ENCODE data around the gene CREG2. TPM values are rescaled to one million over a fixed set of nuclear protein-coding genes. Genes with fewer than 3 reads are reported as not detected.

The CREG2 gene
- total RNA-seq, 4 donors from 2014 or later: 0.28 TPM; not detected in 3

DNA sequence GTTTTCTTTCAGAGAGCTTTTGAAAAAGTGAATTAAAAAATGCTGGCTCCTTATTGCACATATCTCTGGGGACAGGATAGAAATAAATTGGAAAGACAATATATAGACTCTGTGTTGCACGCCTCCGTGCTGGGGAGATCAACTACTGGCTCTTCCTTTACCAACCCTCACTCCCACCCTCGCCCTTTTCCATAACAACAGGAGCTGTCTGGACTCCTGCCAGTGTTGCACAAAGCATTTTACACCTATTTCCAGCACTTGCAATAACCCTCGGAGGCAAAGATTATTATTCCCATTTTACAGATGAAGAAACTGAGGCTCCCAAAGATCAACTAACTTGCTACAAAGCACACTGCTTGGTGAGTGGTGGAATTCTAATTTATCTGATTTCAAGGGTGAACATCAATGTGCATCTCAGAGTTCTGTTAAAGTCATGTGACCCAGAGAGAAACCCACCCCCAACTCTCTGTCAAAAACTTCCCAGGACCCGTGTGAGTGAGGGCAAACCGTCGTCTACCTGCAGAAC is 4.2 kb downstream of the CREG2 start:
- intact Hi-C loops (cut with DNase I; ENCODE audit: low total_unique reads): no loop called here
- Histone ChIP-seq H3K4me3 (no peak overlapping the region), H3K9me3 (no peaks in the 10 kb centered on the region), H3K4me1 (peaks cover 0 to 12% of the 10 kb centered on the region in 2 donors), H3K27me3 (no peaks in the 10 kb centered on the region), H3K36me3 (no peaks in the 10 kb centered on the region), H3K27ac (no peak overlapping the region)
- DNase-seq: no peak
- TF ChIP-seq, protein P1, sequence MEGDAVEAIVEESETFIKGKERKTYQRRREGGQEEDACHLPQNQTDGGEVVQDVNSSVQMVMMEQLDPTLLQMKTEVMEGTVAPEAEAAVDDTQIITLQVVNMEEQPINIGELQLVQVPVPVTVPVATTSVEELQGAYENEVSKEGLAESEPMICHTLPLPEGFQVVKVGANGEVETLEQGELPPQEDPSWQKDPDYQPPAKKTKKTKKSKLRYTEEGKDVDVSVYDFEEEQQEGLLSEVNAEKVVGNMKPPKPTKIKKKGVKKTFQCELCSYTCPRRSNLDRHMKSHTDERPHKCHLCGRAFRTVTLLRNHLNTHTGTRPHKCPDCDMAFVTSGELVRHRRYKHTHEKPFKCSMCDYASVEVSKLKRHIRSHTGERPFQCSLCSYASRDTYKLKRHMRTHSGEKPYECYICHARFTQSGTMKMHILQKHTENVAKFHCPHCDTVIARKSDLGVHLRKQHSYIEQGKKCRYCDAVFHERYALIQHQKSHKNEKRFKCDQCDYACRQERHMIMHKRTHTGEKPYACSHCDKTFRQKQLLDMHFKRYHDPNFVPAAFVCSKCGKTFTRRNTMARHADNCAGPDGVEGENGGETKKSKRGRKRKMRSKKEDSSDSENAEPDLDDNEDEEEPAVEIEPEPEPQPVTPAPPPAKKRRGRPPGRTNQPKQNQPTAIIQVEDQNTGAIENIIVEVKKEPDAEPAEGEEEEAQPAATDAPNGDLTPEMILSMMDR (IDR thresholded peaks at IDR 0.05): no peak
- no peak for TF ChIP-seq POLR2A (IDR thresholded peaks at IDR 0.05)

DNA sequence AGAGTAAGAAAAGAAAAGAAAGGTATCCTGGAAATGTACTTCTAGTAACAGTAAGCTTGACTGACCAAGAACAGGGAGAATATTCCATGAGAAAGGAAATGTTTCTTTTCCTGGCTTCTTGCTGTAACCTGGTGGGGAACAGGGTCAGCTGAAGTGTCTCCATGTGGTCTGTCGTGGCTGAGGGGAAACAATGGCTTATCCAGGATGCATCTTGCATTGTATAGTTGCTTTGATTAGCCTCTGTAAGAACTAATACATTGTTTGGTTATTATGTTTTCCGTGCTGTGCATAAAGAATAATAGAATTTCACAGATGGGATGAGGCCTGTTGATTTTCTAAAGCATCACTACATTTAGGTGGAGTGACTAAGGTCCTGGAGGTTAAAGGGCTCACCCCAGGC is 4.9 kb downstream of the CREG2 start:
- no peak for TF ChIP-seq POLR2A (IDR thresholded peaks at IDR 0.05)
- TF ChIP-seq, protein P1 (IDR thresholded peaks at IDR 0.05): no peak
- intact Hi-C loops (cut with DNase I; ENCODE audit: low total_unique reads): no loop called here
- H3K27ac ChIP-seq: no peak overlapping the region
- H3K9me3 ChIP-seq: no peaks in the 10 kb centered on the region
- H3K4me1 ChIP-seq: peaks cover 0 to 10% of the 10 kb centered on the region in 2 donors
- H3K36me3 ChIP-seq: no peaks in the 10 kb centered on the region
- DNase-seq: no peak
- no peaks in the 10 kb centered on the region for H3K27me3 ChIP-seq
- no peak overlapping the region for H3K4me3 ChIP-seq

DNA sequence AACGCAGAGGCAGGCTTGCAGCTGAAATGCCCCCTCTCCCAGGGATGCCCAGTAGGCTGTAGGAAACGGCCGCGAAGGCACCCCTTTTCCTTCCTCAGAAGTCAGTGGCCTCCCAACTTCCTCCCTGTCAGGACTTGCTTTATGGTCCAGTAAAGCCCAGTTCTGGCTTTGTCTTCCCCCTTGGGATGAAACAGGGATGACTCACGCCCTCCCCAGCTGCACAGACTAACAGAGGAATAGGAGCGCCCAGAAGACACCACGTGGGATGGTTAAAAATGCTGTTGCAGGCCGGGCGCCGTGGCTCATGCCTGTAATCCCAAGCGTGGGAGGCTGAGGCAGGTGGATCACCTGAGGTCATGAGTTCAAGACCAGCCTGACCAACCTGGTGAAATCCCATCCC is 6.9 kb downstream of the CREG2 start:
- intact Hi-C loops (cut with DNase I; ENCODE audit: low total_unique reads): no loop called here
- H3K4me1 ChIP-seq: no peaks in the 10 kb centered on the region
- no peaks in the 10 kb centered on the region for H3K36me3 ChIP-seq
- no peaks in the 10 kb centered on the region for H3K9me3 ChIP-seq
- H3K4me3 ChIP-seq: no peak overlapping the region
- peak; percentile 44 to 69 for DNase-seq
- H3K27ac ChIP-seq: no peak overlapping the region
- no peak for TF ChIP-seq POLR2A (IDR thresholded peaks at IDR 0.05)
- TF ChIP-seq, protein P1 (IDR thresholded peaks at IDR 0.05): no peak
- H3K27me3 ChIP-seq: no peaks in the 10 kb centered on the region

DNA sequence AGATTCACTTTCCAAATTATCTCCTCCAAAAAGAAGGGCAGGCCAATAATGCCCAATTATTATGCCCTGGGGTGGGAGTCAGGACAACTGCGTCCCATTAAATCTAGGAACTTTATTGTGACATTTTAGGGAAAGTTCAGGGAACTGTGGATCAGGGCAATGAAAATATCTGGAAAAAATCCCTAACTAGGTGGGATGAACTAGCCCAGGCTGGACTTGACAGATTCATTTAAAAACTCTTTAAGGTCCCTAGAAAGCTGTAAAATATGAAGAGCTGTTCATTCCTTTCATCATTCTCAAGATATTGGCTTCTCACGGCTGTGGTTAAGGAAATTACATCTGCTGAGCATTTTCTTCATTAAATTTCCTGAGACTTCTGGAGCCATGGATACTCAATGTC is 8.2 kb downstream of the CREG2 start:
- Histone ChIP-seq H3K36me3 (no peaks in the 10 kb centered on the region), H3K27ac (no peak overlapping the region), H3K27me3 (no peaks in the 10 kb centered on the region), H3K4me3 (no peak overlapping the region), H3K9me3 (no peaks in the 10 kb centered on the region), H3K4me1 (no peaks in the 10 kb centered on the region)
- DNase-seq: no peak
- intact Hi-C loops (cut with DNase I; ENCODE audit: low total_unique reads): no loop called here
- no peak for TF ChIP-seq POLR2A (IDR thresholded peaks at IDR 0.05)
- TF ChIP-seq, protein P1 (IDR thresholded peaks at IDR 0.05): no peak

- TF ChIP-seq POLR2A (IDR thresholded peaks at IDR 0.05): no peak
- TF ChIP-seq, protein P1 (IDR thresholded peaks at IDR 0.05): no peak
- Histone ChIP-seq H3K4me1 (no peaks in the 10 kb centered on the region), H3K27ac (no peak overlapping the region)
Observed at GRCh38 chr2:101375653-101376052, 11.7 kb downstream of the CREG2 start.

More at GRCh38 chr2:101375653-101376052, 11.7 kb downstream of the CREG2 start:
- H3K9me3 ChIP-seq: no peaks in the 10 kb centered on the region
- intact Hi-C loops (cut with DNase I; ENCODE audit: low total_unique reads): no loop called here
- no peaks in the 10 kb centered on the region for H3K36me3 ChIP-seq
- DNase-seq: no peak
- no peaks in the 10 kb centered on the region for H3K27me3 ChIP-seq
- no peak overlapping the region for H3K4me3 ChIP-seq
